GM06990 (cell line): Measurements from ENCODE around the gene GNG11.
A peak's percentile ranks its signal among the peaks of the same experiment; 100 is the strongest.
"Not testable (repeated sequence)": the region's sequence is repeated elsewhere in the genome, so short reads cannot be mapped to it uniquely, and the experiment has no call there.

Experiments
- DNase-seq: peaks from one replicate; pipeline ENCODE4 v3.0.0-alpha.2; 2011; ENCODE audit not compliant: insufficient read length; ENCODE audit errors: extremely low read depth
- H3K27me3 ChIP-seq: replicated peaks from 2 replicates; pipeline ENCODE4 v1.6.0; 2011; ENCODE audit warnings: low read length; ENCODE audit not compliant: control insufficient read depth, insufficient read depth
- H3K36me3 ChIP-seq: 2 replicates; pipeline ENCODE4 v1.5.1; 2011; ENCODE audit warnings: low read length; ENCODE audit not compliant: control insufficient read depth, insufficient read depth
- H3K4me3 ChIP-seq: replicated peaks from 2 replicates; pipeline ENCODE4 v1.5.1; 2011; ENCODE audit warnings: low read depth, mild to moderate bottlenecking, control low read depth, low read length
- TF ChIP-seq, protein P1 (sequence below): IDR thresholded peaks from 2 replicates; pipeline ENCODE4 v1.5.1; 2011; ENCODE audit warnings: low read length, control low read depth, mild to moderate bottlenecking, inconsistent platforms; ENCODE audit not compliant: insufficient read depth, poor library complexity, severe bottlenecking

GNG11 gene

GRCh38 chr7:93902777-93903423 is 18.6 kb upstream of the GNG11 start:
- Histone ChIP-seq H3K4me3 (no peak overlapping the region), H3K27me3 (no peaks in the 10 kb centered on the region), H3K36me3 (no peaks in the 10 kb centered on the region)
- DNase-seq, result no peak
- TF ChIP-seq, protein P1, sequence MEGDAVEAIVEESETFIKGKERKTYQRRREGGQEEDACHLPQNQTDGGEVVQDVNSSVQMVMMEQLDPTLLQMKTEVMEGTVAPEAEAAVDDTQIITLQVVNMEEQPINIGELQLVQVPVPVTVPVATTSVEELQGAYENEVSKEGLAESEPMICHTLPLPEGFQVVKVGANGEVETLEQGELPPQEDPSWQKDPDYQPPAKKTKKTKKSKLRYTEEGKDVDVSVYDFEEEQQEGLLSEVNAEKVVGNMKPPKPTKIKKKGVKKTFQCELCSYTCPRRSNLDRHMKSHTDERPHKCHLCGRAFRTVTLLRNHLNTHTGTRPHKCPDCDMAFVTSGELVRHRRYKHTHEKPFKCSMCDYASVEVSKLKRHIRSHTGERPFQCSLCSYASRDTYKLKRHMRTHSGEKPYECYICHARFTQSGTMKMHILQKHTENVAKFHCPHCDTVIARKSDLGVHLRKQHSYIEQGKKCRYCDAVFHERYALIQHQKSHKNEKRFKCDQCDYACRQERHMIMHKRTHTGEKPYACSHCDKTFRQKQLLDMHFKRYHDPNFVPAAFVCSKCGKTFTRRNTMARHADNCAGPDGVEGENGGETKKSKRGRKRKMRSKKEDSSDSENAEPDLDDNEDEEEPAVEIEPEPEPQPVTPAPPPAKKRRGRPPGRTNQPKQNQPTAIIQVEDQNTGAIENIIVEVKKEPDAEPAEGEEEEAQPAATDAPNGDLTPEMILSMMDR, result peak; percentile 84

DNA sequence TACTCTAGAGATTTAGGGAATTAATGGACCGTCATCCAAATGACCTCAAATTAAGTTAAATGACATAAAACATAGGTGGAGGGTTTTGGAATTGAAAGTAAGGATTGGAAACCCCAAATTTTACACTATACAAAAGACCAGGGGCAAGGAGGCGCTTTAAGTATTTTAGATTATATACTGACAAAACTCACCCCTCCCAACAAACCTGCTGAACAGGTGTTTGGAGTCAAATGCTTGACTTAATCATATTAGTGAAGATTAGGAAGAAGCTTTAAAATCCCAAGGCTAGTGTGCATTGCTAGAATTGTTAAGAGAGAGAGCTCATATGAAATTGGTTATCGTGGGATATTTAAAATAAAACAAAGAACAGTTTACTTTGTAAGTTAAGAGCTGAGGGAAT is 15.3 kb upstream of the GNG11 start, which contains the start of gene GNGT1:
Gene GNGT1 (plus strand): TSS at position 301 of the 400 bp plus-strand sequence. CDS start 180 bp downstream, outside the sequence.
- no peak for DNase-seq

DNA sequence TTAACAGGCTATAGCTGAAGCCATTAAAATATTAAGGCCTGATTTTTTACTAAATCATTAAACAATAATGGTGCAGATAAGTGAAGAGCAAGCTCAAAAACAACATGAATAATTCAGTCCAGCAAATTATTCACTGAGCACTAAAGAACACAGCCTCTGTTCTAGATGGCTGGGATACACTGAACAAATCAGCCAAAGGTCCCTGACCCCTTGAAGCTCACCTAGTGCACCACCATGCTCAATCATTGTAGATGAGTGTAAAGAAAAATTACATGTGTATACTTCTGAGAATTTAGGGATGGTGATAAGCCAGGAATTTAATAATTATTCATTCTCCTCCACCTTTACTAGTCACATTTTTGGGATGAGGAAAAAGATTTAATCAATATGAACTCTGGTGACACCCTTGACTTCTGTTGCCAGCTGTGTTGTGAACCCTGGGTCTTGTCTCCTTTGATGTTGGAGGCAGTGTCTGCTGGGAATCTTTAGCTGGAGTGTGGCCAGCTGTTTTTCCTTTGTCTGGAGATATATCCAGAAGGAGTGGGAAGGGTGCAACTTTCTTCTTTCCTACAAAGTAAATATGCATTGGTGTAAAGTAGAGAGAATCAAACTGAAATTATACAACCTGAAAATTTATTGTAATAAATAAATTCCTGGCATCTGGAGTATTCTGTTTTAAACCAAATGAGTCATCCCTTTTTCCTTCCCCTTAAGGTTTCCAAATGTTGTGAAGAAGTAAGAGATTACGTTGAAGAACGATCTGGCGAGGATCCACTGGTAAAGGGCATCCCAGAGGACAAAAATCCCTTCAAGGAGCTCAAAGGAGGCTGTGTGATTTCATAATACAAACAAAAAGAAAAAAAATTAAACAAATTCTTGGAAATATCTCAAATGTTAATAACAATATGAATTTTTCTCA is 11.2 kb upstream of the GNG11 start:
- TF ChIP-seq, protein P1, result no peak
- Histone ChIP-seq H3K4me3 (no peak overlapping the region), H3K36me3 (no peaks in the 10 kb centered on the region), H3K27me3 (no peaks in the 10 kb centered on the region)
- no peak for DNase-seq

More for the DNA sequence above, 15.3 kb upstream of the GNG11 start, which contains the start of gene GNGT1:
- no peak within 1 kb of the TSS for H3K4me3 ChIP-seq
- TF ChIP-seq, protein P1, result no peak
- no peaks in the 10 kb centered on the region for H3K36me3 ChIP-seq
- no peaks in the 10 kb centered on the region for H3K27me3 ChIP-seq

DNA sequence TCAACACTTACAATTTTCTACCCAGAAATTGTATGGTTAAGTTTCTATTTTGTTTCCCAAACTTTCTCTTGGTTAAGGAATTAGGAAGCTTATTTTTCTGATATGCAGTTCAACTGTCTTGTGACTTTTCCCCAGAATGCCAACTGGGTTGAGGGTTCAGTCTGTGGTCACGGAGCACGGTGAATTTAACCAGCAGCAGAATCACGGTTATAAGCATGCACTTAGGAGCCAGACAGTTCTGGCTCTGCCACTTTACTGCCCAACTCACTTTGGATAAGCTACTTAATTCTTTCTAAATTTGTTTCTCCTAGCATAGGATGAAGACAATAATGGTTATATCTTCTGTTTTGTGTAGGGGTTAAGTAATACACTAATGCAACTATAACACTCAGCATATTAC is 10.3 kb upstream of the GNG11 start:
- DNase-seq, H3K36me3 ChIP-seq, H3K27me3 ChIP-seq, H3K4me3 ChIP-seq: not testable (repeated sequence)

DNA sequence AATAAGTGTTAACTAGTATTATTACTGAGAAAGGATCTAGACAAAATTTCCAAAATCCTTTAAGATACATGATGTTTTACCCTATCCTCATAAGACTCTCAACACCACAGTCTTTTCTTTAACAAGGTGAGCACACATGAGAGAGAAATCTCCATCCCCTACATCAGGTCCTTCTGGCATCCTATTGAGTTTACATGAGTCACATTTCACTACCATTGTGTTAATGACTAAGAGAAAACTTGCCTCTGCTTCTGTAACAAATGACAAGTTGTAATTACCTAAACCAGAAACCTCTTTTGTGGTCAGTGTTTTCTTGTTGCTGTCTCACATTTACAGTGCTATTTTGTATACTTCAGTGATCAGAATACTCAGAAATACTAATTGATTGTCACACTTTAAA is 9.9 kb upstream of the GNG11 start:
- H3K4me3 ChIP-seq, H3K27me3 ChIP-seq: not testable (repeated sequence)

GRCh38 chr7:93913197-93913596 is 8.3 kb upstream of the GNG11 start:
- DNase-seq, result no peak
- TF ChIP-seq, protein P1, result no peak
- no peaks in the 10 kb centered on the region for H3K36me3 ChIP-seq

More for the DNA sequence above, 9.9 kb upstream of the GNG11 start:
- DNase-seq, H3K36me3 ChIP-seq: not testable (repeated sequence)

More at GRCh38 chr7:93913197-93913596, 8.3 kb upstream of the GNG11 start:
- Histone ChIP-seq H3K4me3 (no peak overlapping the region), H3K27me3 (no peaks in the 10 kb centered on the region)
